Stimulated activated CD8-positive, alpha-beta memory T cell treated with anti-CD3 and anti-CD28 coated beads, Interleukin-12 subunit alpha, Interleukin-12 subunit beta, amount 100 ng/mL, for 4 hours (primary cell): ENCODE data around the gene MYO6.
"Not testable (repeated sequence)": the region's sequence is repeated elsewhere in the genome, so short reads cannot be mapped to it uniquely, and the experiment has no call there.

Experiments used
- DNase-seq: peaks from one replicate; pipeline ENCODE4 v3.0.0-alpha.2; 2020; ENCODE audit warnings: low read depth

MYO6 gene

GRCh38 chr6:75893058-75893775 is 144.2 kb downstream of the MYO6 start:
- DNase-seq: no peak

GRCh38 chr6:75893776-75894152 is 144.7 kb downstream of the MYO6 start:
- no peak for DNase-seq

- no peak for DNase-seq
These were observed 147.5 kb downstream of the MYO6 start for GRCh38 chr6:75896526-75896925.

- DNase-seq: not testable (repeated sequence)
These were observed 151.2 kb downstream of the MYO6 start for GRCh38 chr6:75900216-75900615.

GRCh38 chr6:75905129-75905528 is 156.1 kb downstream of the MYO6 start:
- DNase-seq: not testable (repeated sequence)

- DNase-seq: no peak
These were observed 157.8 kb downstream of the MYO6 start for GRCh38 chr6:75906871-75907270.

- DNase-seq: no peak
These were observed 158.4 kb downstream of the MYO6 start for GRCh38 chr6:75907444-75907843.

- DNase-seq: no peak
These were observed 164.0 kb downstream of the MYO6 start for GRCh38 chr6:75913040-75913439.

GRCh38 chr6:75922226-75922625 is 173.2 kb downstream of the MYO6 start:
- DNase-seq: no peak

- DNase-seq: no peak
These were observed 177.5 kb downstream of the MYO6 start for GRCh38 chr6:75926293-75927168.

GRCh38 chr6:75931011-75931680 is 182.1 kb downstream of the MYO6 start:
- no peak for DNase-seq

- no peak for DNase-seq
These were observed 183.0 kb downstream of the MYO6 start for GRCh38 chr6:75932067-75932466.

- no peak for DNase-seq
These were observed 184.4 kb downstream of the MYO6 start for GRCh38 chr6:75933387-75933975.

GRCh38 chr6:75934643-75935472 is 185.8 kb downstream of the MYO6 start:
- DNase-seq: no peak

- no peak for DNase-seq
These were observed 186.4 kb downstream of the MYO6 start for GRCh38 chr6:75935473-75935793.

- DNase-seq: no peak
These were observed 187.6 kb downstream of the MYO6 start for GRCh38 chr6:75936682-75937081.

GRCh38 chr6:75937846-75938245 is 188.8 kb downstream of the MYO6 start:
- no peak for DNase-seq

GRCh38 chr6:75940564-75940963 is 191.5 kb downstream of the MYO6 start:
- no peak for DNase-seq

GRCh38 chr6:75941509-75941908 is 192.5 kb downstream of the MYO6 start:
- no peak for DNase-seq

- no peak for DNase-seq
These were observed 194.3 kb downstream of the MYO6 start for GRCh38 chr6:75943381-75943780.

- DNase-seq: no peak
These were observed 197.2 kb downstream of the MYO6 start for GRCh38 chr6:75946146-75946831.
